CMK (cell line): ENCODE results near the gene S100A10.

Experiments
- DNase-seq: peaks from one replicate; pipeline ENCODE4 v3.0.0-alpha.2; 2010; ENCODE audit warnings: low read depth

Gene S100A10

GRCh38 chr1:151988405-151988923, 5.2 kb downstream of the S100A10 start:
- DNase-seq = no peak

DNA sequence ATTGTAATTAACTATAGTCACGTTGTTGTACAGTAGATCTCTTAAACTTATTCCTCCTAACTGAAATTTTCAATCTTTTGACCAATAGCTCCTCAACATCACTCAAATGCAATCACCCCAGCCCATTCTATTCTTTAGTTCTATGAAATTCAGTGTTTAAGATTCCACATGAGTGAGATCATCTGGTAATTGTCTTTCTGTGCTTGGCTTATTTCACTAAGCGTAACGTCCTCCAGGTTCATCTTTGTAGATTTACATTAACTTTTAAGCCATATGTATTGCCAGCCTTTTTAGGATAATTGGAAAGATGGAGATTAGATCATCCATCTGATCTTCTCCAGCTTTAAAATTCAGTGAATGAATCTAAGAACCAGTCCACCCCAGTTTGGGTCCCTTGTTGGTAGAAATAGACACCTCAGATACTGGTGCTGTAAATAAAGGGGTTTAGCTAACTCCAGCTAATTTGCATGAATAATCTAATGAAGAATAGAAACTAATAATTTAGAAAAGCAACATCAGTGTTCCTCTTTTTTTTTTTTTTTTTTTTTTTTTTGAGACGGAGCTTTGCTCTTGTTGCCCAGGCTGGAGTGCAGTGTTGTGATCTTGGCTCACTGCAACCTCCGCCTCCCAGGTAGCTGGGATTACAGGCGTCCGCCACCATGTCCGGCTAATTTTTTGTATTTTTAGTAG, 7.0 kb downstream of the S100A10 start:
- no peak for DNase-seq

DNA sequence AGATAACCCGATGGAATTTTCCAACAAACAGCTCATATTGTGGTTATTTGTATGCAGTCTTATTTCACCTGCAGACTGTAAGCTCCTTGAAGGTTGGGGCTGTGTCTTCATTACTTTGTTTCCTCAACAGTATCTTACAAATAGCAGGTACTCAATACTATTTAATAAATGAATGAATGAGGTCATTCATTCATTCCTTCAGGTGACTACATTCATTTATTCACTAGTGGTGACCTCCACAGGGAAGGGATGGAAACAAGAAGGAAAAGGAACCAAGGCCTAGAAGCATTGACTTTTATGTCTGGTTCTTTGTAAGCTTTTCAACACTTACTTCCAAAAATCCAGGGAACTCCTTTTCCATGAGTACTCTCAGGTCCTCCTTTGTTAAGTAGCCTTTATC, 7.9 kb downstream of the S100A10 start:
- no peak for DNase-seq

DNA sequence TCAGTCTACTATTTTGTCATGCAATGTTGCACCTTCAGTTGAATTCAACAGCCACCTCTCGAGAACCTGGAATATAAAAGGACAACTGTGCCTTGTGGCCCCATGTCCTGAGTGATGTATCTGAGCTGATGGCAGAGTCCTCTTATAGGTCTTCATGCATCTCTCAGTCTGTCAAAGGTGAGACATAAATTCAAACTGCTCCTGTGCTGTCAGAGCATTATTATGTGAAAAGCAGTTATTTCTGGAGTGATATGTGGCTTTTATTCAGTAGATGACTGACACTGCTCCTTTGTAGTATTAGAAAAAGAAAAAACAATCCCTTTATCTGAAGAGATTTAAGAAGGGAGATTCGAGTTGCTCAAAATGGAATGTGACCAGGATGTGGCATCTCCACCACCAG, 8.4 kb downstream of the S100A10 start:
- no peak for DNase-seq

DNA sequence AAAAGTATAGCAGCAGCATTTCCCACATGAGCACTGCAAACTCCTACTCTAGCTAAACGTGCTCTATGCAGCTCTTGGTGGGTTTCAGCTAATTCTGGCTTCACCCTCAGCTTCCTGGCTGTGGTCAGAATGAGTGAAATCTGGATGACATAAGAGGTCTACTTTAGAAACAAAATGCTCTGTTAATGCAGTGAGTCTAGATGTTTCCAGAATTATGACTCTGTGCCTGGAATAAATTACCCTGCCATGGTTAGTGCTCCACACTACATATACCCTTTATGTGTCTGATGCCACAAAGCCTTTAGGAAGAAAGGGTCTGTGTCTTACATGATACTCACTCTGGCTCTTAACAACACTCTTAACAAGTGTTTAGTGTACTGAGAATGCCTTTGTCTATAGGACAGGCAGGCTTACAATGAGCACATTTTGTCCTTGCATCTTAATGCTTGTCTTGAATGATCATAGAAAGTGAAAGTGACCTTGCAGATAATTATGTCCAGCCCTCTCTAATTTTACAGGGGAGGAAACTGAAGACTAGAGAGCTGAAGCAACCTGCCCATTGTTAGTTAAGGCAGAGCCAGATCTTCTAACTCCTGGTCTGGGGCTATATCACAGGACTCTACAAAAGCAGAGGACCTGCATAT, 9.2 kb downstream of the S100A10 start:
- DNase-seq = no peak

DNA sequence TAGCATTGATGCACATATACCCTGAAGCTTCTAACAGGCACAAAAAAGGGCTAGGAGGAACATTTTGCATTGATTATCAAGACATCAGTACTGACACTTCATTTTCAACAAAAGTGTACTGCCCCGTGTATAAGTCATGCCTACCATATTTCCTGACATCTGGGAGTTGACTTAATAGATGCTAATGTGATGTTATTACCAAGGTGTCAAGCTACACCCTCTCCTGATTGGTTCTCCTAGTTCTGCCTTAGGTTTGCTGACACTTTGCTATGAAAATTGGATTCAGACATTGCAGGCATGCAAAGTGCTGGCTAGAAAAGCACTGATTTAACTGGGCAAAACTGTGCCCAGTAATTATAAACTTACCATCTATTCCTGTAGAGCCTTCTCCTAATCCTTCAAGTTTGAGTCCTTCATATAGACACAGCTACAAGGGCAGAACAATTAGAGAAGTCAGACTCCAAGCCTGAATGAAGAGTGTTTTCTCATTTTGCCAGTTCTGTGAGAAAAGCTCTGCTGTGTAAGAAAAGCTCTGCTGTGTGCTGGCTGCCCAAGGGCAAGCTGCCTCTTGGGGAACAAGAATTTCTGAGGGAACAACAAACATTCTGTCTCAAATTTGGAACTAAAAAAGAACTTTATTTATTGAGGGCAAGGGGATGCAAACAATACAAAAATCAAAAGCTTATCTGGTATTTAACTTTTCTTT, 11.2 kb downstream of the S100A10 start:
- no peak for DNase-seq

DNA sequence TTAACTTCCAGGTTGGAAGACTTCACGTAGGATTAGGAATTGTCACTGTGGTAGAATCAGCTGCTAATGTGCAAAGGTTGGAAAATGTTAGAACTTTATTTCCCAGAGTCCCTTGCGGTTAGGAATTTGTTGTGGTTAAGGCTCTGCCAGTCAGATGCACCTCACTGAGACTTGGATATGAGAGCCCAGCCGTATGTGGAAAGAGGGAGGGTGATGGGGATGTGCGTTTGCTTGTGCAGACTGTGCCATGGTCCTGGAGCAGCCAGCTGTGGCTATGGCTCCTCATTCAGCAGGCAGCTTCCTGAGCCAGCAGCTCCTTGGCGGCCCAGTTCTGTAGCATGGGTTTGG, 12.5 kb downstream of the S100A10 start:
- no peak for DNase-seq

DNA sequence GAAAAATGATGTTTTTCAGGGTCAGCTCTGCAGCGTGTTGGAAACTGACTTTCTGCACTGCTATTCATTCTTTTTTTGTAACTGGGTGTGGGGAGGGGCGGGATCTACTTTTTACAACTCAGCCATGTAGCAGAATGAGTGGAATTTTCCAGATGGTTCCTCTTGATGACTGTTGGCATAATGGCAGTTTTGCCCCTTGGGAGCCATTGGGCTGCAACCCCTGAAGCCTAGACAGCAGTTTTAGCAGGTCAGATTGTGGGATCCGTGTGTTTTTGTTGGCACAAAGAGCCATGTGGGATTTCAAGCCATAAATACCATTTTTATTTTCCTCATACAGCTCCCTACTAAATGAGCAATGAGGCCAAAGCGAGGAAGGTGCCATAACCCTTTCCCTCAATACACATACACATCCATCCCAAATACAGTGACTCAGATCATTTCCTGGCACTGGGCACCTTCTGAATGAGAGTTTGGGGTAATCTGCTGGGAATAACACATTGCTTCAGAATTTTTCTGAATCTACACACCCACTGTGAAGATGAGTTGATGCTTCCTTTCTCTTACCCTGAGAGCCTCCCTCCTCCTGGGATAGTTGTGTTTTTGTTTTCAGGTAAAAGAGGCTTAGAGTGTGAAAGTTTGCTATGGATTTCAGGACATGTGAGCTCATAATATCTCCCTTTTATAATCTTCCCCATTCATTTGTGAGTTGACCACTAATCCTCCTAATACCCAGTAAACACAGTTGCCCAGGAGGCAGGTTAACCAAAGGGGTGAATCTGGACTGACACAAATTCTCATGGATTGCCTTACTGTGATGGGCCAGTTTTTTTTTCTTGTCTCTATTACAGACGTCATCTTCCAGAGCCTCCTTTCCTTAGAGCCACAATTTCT, 13.1 kb downstream of the S100A10 start:
- no peak for DNase-seq

DNA sequence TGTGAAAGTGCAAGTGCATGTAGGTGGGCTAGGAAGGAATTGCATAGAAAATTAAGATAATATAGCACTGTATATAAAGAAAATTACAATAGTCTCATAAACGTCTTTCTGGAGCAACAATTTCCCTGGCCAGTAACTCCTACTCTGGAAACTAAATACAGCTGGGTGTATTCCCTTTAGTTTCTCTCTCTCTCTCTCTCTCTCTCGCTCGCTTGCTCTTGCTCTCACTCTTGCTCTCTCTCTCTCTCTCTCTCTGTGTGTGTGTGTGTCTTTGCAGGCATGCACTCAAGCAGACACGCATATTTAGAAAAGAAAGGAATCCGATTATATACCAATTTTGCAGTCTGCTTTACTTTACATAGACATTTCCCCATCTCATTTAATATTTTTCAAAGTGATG, 14.7 kb downstream of the S100A10 start:
- DNase-seq = no peak

DNA sequence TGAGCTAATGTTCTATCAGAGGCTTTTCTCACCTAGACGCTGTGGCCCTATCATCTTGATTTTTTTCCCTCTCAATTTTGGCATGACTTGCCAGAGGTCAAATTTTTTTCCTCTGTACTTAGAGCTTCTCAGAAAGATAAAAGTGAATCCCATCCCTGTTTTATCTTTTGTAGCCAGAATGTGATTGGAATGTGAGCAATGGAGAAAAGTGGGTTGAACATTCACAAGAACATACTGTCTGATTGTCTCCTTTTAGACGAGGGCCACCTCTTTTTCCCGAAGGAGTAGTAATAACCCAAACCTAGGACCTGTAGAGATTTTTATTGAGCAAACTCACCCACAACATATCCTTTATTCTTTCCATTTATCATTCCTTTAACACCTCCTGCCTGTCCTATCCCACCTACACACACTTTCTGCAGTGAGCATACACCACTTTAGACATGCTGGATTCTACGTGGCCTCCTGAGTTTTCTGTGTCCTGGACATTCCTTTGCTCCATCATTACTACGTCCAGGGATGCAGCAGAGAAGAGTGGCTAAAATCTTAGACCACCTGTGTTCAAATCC, 15.9 kb downstream of the S100A10 start:
- no peak for DNase-seq

- no peak for DNase-seq
Measured at GRCh38 chr1:151976858-151977257, 16.8 kb downstream of the S100A10 start.

GRCh38 chr1:151976015-151976343, 17.7 kb downstream of the S100A10 start:
- DNase-seq = no peak

GRCh38 chr1:151975311-151976014, 18.2 kb downstream of the S100A10 start:
- DNase-seq = no peak

DNA sequence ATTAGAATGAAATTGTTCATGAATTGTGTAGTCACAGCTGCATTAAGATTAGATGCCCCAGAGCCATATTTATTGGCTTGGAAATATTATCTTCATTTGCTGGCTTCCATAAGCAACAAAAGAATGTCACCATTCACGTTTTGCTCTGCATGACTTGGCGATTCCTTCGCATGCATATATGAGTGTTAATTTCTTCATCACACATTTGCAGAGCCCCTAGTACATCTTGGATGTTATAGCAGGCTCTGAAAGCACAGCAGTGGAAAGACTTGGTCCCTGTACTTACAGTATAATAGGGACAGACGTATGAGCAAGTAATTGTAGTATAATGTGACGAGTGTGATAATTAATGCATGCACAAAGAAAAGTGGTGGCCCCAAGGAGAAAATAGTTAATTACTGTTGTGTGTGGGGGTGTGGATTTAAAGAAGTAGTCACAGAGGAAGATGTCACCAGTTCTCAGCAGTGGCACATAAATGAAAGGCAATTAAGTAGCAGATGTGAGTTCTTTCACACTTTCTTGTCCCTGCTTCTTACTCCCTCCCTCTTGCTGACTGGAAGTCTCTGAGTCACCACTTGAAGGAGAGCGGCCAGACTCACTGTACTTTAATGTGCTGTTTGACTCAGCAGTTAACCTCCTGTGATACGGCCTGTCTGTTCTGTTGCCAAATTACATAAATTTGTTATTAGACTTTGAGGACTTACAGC, 21.0 kb downstream of the S100A10 start:
- DNase-seq = no peak

- DNase-seq = no peak
Measured at GRCh38 chr1:151970626-151971025, 23.0 kb downstream of the S100A10 start.

GRCh38 chr1:151970128-151970527, 23.5 kb downstream of the S100A10 start:
- DNase-seq = no peak

DNA sequence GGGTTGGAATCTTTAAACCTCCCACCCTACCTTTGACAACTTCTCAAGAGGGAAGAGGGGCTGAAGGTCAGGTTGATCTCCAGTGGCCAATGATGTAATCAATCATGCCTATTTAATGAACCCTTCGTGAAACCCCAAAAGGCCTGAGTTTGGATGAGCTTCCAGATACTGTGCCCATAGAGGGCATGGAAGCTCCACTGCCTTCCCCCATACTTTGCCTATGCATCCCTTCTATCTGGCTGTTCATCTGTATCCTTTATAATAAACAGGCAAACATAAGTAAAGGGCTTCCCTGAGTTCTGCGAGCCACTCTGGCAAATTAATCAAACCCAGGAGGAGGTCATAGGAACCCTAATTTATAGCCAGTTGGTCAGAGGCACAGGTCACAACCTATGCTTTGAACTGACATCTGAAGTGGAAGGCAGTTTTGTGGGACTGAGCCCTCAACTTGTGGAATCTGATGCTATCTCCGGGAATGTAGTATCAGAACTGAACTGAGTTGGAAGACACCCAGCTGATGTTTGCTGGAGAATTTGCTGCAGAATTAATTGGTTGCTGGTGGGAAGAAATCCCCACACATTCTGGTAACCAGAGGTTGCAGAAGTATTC, 24.8 kb downstream of the S100A10 start:
- no peak for DNase-seq

DNA sequence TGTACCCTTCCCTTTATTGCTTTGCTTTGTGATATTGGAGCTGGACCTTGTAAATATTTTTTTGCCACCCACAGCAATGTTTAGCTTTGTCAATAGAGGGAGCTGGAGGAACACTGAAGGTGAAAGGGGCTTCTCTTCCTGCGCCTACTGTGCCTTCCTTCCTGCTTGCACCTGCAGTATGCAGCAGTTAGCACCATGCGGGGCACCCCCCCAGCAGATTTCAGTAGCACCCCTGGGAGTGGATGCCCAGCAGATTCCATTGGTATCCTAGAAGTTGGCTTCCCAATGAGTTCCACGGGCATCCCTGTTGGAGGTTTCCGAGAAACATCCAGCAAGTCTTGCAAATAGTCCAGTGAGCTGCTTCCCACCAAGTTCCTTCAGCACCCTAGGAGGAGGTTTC, 25.6 kb downstream of the S100A10 start:
- no peak for DNase-seq

DNA sequence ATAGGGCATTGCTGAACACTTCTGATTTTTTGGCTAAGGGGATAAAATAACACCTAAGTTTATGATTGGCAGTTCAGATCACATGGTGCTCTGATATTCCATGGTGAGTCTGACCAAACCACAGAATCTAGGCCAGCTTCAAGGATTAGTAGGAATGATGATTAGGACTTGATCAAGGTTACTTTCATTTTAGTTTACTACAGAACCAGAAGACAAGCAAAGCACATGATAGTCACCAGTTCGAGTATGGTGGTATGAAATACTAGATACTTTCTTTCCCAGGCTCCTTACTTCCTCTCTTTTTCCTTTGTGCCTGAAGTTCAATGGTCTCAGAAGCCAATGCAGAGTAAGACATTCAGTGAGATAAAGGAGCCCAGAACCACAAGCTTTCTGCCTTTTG, 26.6 kb downstream of the S100A10 start:
- no peak for DNase-seq

DNA sequence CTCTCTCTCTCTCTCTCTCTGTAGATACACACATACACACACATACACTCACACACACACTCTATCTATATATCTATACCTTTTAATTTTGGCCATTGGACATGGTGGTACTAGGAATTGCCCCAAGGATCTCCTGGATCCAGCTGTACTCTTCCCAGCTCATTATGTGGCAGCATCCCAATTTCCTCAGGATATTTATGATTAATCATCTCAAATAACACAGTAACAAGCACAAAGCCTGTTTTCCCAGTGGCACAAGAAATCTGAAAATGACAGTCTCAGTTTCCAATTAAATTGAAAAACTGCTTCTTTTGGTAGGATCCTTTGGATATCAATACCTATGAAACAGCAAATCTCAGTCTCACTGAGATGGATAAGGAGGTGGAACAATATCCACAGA, 27.6 kb downstream of the S100A10 start:
- no peak for DNase-seq
